Measurements from ENCODE around the gene OR10K1. TPM values are rescaled to one million over a fixed set of nuclear protein-coding genes. Genes with fewer than 3 reads are reported as not detected.

OR10K1 gene
- total and polyA plus RNA-seq, 10 of the 15 experiments (the other 5 are each of a cell fraction or from before 2014, with no cell fraction given) = not detected

DNA sequence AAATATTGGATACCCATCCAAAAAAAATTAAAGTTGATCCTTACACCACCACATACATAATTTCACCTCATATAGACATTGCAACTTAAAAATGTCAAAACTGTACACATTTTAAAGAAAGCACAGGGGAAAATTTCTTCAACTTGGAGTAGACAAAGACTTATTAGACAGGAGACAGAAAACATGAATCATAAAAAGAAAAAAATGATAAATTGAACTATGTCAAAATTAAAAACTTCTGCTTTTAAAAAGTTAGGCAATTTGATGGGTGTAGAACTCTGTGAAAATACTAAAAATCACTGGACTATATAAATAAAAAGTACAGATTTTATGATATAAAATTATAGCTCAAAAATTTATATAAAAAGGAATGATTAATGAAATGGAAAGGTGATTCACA, 4.4 kb upstream of the OR10K1 start:
- CTCF ChIA-PET = no interaction called here
- FAIRE-seq = no peak

More for the DNA sequence above, 4.4 kb upstream of the OR10K1 start:
- RAD21 ChIA-PET (ENCODE audit: unreplicated experiment) = no interaction called here
- no peaks in the 10 kb centered on the region; a peak in 1 of 4 replicates for H3K27me3 ChIP-seq (replicated peaks in 1 of 2; ENCODE audit: control insufficient read depth in 2 of 2, insufficient read depth in 2 of 2, low read length in 1 of 2)
- no peaks in the 10 kb centered on the region for H3K4me1 ChIP-seq (ENCODE audit: control insufficient read depth, insufficient read depth, low read length)
- no TSS peak for BruUV-seq (replicated peaks)
- H3K9ac ChIP-seq (ENCODE audit: control insufficient read depth, insufficient read depth, low read length) = no peak overlapping the region
- H3K4me3 ChIP-seq = no peak overlapping the region
- intact Hi-C loops (cut with micrococcal nuclease; ENCODE audit: unreplicated experiment) (no loop called here), in situ Hi-C loops (cut with MboI) (no loop called here)
- H2AFZ ChIP-seq (ENCODE audit: control insufficient read depth, low read depth, low read length) = no peak overlapping the region
- no peaks in the 10 kb centered on the region for H3K79me2 ChIP-seq (ENCODE audit: control insufficient read depth, insufficient read depth, low read length)
- H4K20me1 ChIP-seq (ENCODE audit: control insufficient read depth, insufficient read depth) = no peaks in the 10 kb centered on the region
- SMC1A ChIA-PET (ENCODE audit: uncharacterized antibody, unreplicated experiment) = no interaction called here
- H3K9me3 ChIP-seq (replicated peaks; ENCODE audit: control insufficient read depth, insufficient read depth, low read length) = no peaks in the 10 kb centered on the region
- no peak for ATAC-seq
- TF ChIP-seq YBX1 (IDR thresholded peaks at IDR 0.05) = no peak
- TF ChIP-seq NBN (IDR thresholded peaks at IDR 0.05) = no peak
- no peak for TF ChIP-seq SMAD1 (IDR thresholded peaks at IDR 0.05; ENCODE audit: low read depth, partially characterized antibody)
- no peak for TF ChIP-seq SREBF2 (IDR thresholded peaks at IDR 0.05; ENCODE audit: low read length)
- no peak for TF ChIP-seq RELA (IDR thresholded peaks at IDR 0.05; ENCODE audit: borderline replicate concordance, partially characterized antibody)
- TF ChIP-seq POLR2A (IDR thresholded peaks at IDR 0.05; ENCODE audit: low read depth, low read length) = no peak
- no peak for TF ChIP-seq ETV6 (conservative IDR thresholded peaks at IDR 0.05 in 1 of 2, IDR thresholded peaks at IDR 0.05 in 1 of 2; ENCODE audit: borderline replicate concordance in 1 of 2, low read depth in 1 of 2)
- no peak for TF ChIP-seq FOXK2 (IDR thresholded peaks at IDR 0.05)
- TF ChIP-seq ZZZ3 (IDR thresholded peaks at IDR 0.05; ENCODE audit: control insufficient read depth, insufficient read length, low read depth) = no peak
- TF ChIP-seq RCOR1 (conservative IDR thresholded peaks at IDR 0.05; ENCODE audit: low read depth, low read length) = no peak
- no peak for TF ChIP-seq ZNF24 (IDR thresholded peaks at IDR 0.05)
- no peak for TF ChIP-seq ZSCAN29 (IDR thresholded peaks at IDR 0.05)
- TF ChIP-seq MEF2A (IDR thresholded peaks at IDR 0.05; ENCODE audit: insufficient read depth, low read depth, low read length) = no peak
- TF ChIP-seq SMARCA5 (IDR thresholded peaks at IDR 0.05) = no peak
- no peak for TF ChIP-seq NR2C1 (IDR thresholded peaks at IDR 0.05)
- no peak for TF ChIP-seq JUND (IDR thresholded peaks at IDR 0.05; ENCODE audit: low read depth, low read length)
- no peak for TF ChIP-seq ZBED1 (IDR thresholded peaks at IDR 0.05; ENCODE audit: borderline replicate concordance)
- TF ChIP-seq, protein P1, sequence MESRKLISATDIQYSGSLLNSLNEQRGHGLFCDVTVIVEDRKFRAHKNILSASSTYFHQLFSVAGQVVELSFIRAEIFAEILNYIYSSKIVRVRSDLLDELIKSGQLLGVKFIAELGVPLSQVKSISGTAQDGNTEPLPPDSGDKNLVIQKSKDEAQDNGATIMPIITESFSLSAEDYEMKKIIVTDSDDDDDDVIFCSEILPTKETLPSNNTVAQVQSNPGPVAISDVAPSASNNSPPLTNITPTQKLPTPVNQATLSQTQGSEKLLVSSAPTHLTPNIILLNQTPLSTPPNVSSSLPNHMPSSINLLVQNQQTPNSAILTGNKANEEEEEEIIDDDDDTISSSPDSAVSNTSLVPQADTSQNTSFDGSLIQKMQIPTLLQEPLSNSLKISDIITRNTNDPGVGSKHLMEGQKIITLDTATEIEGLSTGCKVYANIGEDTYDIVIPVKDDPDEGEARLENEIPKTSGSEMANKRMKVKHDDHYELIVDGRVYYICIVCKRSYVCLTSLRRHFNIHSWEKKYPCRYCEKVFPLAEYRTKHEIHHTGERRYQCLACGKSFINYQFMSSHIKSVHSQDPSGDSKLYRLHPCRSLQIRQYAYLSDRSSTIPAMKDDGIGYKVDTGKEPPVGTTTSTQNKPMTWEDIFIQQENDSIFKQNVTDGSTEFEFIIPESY (IDR thresholded peaks at IDR 0.05) = no peak
- no peaks in the 10 kb centered on the region for H3K36me3 ChIP-seq (ENCODE audit: control insufficient read depth in 2 of 2, insufficient read depth in 2 of 2, low read length in 1 of 2)
- POLR2A ChIA-PET = no interaction called here
- DNase-seq (ENCODE audit: low read depth, low spot score) = no peak
- H3K4me2 ChIP-seq (ENCODE audit: control insufficient read depth, insufficient read depth) = no peak overlapping the region
- no peak overlapping the region for H3K27ac ChIP-seq (ENCODE audit: control insufficient read depth, insufficient read depth)

Data from GM12878 (cell line).